SK-N-SH (cell line): Measurements from ENCODE around the gene KCNN3. TPM values are rescaled to one million over a fixed set of nuclear protein-coding genes. Genes with fewer than 3 reads are reported as not detected.

Experiments
- CTCF ChIA-PET: fragments of 300-600, 350-600 bp; formaldehyde crosslinking; extraction: SDS; loops from one replicate; lab custom pipeline; 2021; lab: Yijun Ruan, JAX
- POLR2A ChIA-PET: fragments of 350-600 bp; sonication (Branson Sonifier 250); formaldehyde crosslinking; extraction: SDS; loops from one replicate; lab custom pipeline; 2020; ENCODE audit warnings: antibody characterized with exemption, inconsistent platforms; lab: Yijun Ruan, JAX
- DNase-seq: peaks from one replicate; pipeline ENCODE4 v3.0.0; 2012
- H2AFZ ChIP-seq: fragments of 200-600 bp; sonication (generic); 2 replicates; pipeline ENCODE4 v1.8.1; 2016; ENCODE audit warnings: antibody characterized with exemption, mild to moderate bottlenecking, low read depth
- H3F3A ChIP-seq: fragments of 200-600 bp; sonication (generic); replicated peaks from 2 replicates; pipeline ENCODE3; 2016; ENCODE audit warnings: antibody characterized with exemption, mild to moderate bottlenecking; ENCODE audit not compliant: insufficient read depth
- H3K27ac ChIP-seq, 2 experiments: fragments of 200-500 bp in 1 of 2; fragments of 200-600 bp in 1 of 2; sonication (Bioruptor generic) in 1 of 2; sonication (generic), shearing (Covaris generic) in 1 of 2; 2 replicates each; pipeline versions ENCODE4 v1.5.1 to v1.6.1; 2014 to 2016; ENCODE audit warnings: low read depth in 2 of 2, inconsistent platforms in 1 of 2, low read length in 1 of 2, mild to moderate bottlenecking in 1 of 2, mixed read lengths in 1 of 2
- H3K27me3 ChIP-seq: fragments of 200-600 bp; sonication (generic), shearing (Covaris generic); 2 replicates; pipeline ENCODE4 v1.6.1; 2016; ENCODE audit warnings: mixed run types; ENCODE audit not compliant: insufficient read depth
- H3K36me3 ChIP-seq, 2 experiments: fragments of 200-500 bp in 1 of 2; fragments of 200-600 bp in 1 of 2; sonication (Bioruptor generic) in 1 of 2; sonication (generic) in 1 of 2; replicated peaks in 1 of 2; 2 replicates each; pipeline versions ENCODE3 to v1.5.1; 2014 to 2016; ENCODE audit warnings: low read length in 1 of 2, mild to moderate bottlenecking in 1 of 2; ENCODE audit not compliant: insufficient read depth in 2 of 2, control insufficient read depth in 1 of 2
- H3K4me1 ChIP-seq, 2 experiments: fragments of 200-500 bp in 1 of 2; fragments of 200-600 bp in 1 of 2; sonication (Bioruptor generic) in 1 of 2; sonication (generic), shearing (Covaris generic) in 1 of 2; 2 replicates each; pipeline versions ENCODE4 v1.5.1 to v1.6.1; 2014 to 2016; ENCODE audit warnings: low read depth in 1 of 2, low read length in 1 of 2, mixed run types in 1 of 2; ENCODE audit not compliant: insufficient read depth in 2 of 2, control insufficient read depth in 1 of 2
- H3K4me2 ChIP-seq: fragments of 200-600 bp; sonication (generic), shearing (Covaris generic); 2 replicates; pipeline ENCODE4 v1.6.1; 2017; ENCODE audit warnings: mixed run types
- H3K4me3 ChIP-seq, 2 experiments: fragments of 200-500 bp in 1 of 2; fragments of 200-600 bp in 1 of 2; sonication (Bioruptor generic) in 1 of 2; sonication (generic), shearing (Covaris generic) in 1 of 2; 2 replicates each; pipeline versions ENCODE4 v1.5.1 to v1.8.1; 2014 to 2016; ENCODE audit warnings: low read depth in 2 of 2, inconsistent platforms in 1 of 2, low read length in 1 of 2, mild to moderate bottlenecking in 1 of 2, mixed read lengths in 1 of 2, moderate library complexity in 1 of 2
- H3K79me2 ChIP-seq: fragments of 200-600 bp; sonication (generic); 2 replicates; pipeline ENCODE4 v1.8.1; 2017; ENCODE audit warnings: mild to moderate bottlenecking; ENCODE audit not compliant: insufficient read depth
- H3K9ac ChIP-seq: fragments of 200-600 bp; sonication (generic); 2 replicates; pipeline ENCODE4 v1.6.1; 2017; ENCODE audit warnings: mixed run types
- H3K9me2 ChIP-seq: fragments of 200-600 bp; sonication (generic); 2 replicates; pipeline ENCODE4 v1.6.1; 2017; ENCODE audit warnings: mixed run types
- H3K9me3 ChIP-seq: fragments of 200-600 bp; sonication (generic); 2 replicates; pipeline ENCODE4 v1.6.1; 2017; ENCODE audit warnings: mixed run types, mild to moderate bottlenecking, moderate library complexity
- H4K20me1 ChIP-seq: fragments of 200-600 bp; sonication (generic); 2 replicates; pipeline ENCODE4 v1.6.1; 2017; ENCODE audit warnings: mild to moderate bottlenecking, mixed run types; ENCODE audit not compliant: insufficient read depth
- EP300 ChIP-seq, 2 experiments: IDR thresholded peaks; 2 replicates each; pipeline versions ENCODE4 v1.4.0 to v1.6.1; 2012; ENCODE audit warnings: borderline replicate concordance in 1 of 2, low read depth in 1 of 2, low read length in 1 of 2
- FOXJ3 ChIP-seq: sonication (generic); formaldehyde crosslinking; IDR thresholded peaks from 2 replicates; pipeline ENCODE4 v1.5.1; 2020; ENCODE audit warnings: mild to moderate bottlenecking, missing genetic modification reagents
- GABPA ChIP-seq: IDR thresholded peaks from 2 replicates; pipeline ENCODE4 v1.4.0; 2012; ENCODE audit warnings: low read depth, mild to moderate bottlenecking
- GATA2 ChIP-seq: sonication (generic); formaldehyde crosslinking; IDR thresholded peaks from 2 replicates; pipeline ENCODE4 v1.5.0; 2020; ENCODE audit warnings: mild to moderate bottlenecking, missing genetic modification reagents
- JUND ChIP-seq: IDR thresholded peaks from 2 replicates; pipeline ENCODE4 v1.4.0; 2012
- MAX ChIP-seq: IDR thresholded peaks from 2 replicates; pipeline ENCODE4 v1.4.0; 2012; ENCODE audit warnings: low read depth
- NRF1 ChIP-seq: IDR thresholded peaks from 2 replicates; pipeline ENCODE4 v1.6.1; 2012; ENCODE audit warnings: low read depth, mild to moderate bottlenecking, low read length
- PBX3 ChIP-seq: IDR thresholded peaks from 2 replicates; pipeline ENCODE4; 2012
- POLR2AphosphoS5 ChIP-seq: IDR thresholded peaks from 2 replicates; pipeline ENCODE4 v1.6.1; 2012; ENCODE audit warnings: low read depth, low read length
- RFX5 ChIP-seq: IDR thresholded peaks from 2 replicates; pipeline ENCODE4 v1.6.1; 2012; ENCODE audit warnings: mild to moderate bottlenecking, improper control_type of control experiment, low read length
- SIN3A ChIP-seq: IDR thresholded peaks from 2 replicates; pipeline ENCODE4 v1.6.1; 2012; ENCODE audit warnings: low read depth, mild to moderate bottlenecking, low read length, moderate library complexity, borderline replicate concordance
- SMC3 ChIP-seq: IDR thresholded peaks from 2 replicates; pipeline ENCODE4 v1.6.1; 2012; ENCODE audit warnings: low read depth, low read length, improper control_type of control experiment
- TAF1 ChIP-seq: IDR thresholded peaks from 2 replicates; pipeline ENCODE4 v1.6.1; 2012; ENCODE audit warnings: low read depth, mild to moderate bottlenecking, low read length, moderate library complexity, borderline replicate concordance
- TCF12 ChIP-seq: IDR thresholded peaks from 2 replicates; pipeline ENCODE4 v1.4.0; 2012
- TEAD4 ChIP-seq: IDR thresholded peaks from 2 replicates; pipeline ENCODE4 v1.4.0; 2012; ENCODE audit warnings: mild to moderate bottlenecking, borderline replicate concordance; ENCODE audit not compliant: insufficient read depth
- WGBS: methylation state at CpG from one replicate; pipeline ENCODE4 v1.1.6; 2017; ENCODE audit warnings: low lambda C conversion rate; 5-methylcytosine and 5-hydroxymethylcytosine counted together
- polyA plus RNA-seq, 3 experiments: library from polyadenylated mRNA; depleted of rRNA; stranded (reverse); fragments of >200 nt; gene quantifications; 2 replicates each; pipeline ENCODE4 v1.2.3, GENCODE V29; 2012
- TF ChIP-seq, protein P1 (sequence below): IDR thresholded peaks from 2 replicates; pipeline ENCODE4 v1.4.0; 2012; ENCODE audit warnings: low read depth, borderline replicate concordance

KCNN3 gene
- polyA plus RNA-seq, 1 of the 3 experiments (the other 2 are of a cell fraction) = 0.16 TPM

GRCh38 chr1:154842635-154843034 is 27.4 kb downstream of the KCNN3 start:
- no peaks in the 10 kb centered on the region for H3K79me2 ChIP-seq
- H2AFZ ChIP-seq = no peak overlapping the region
- H3K9ac ChIP-seq = no peak overlapping the region
- no peak for TF ChIP-seq MAX
- TF ChIP-seq RFX5 = no peak
- H4K20me1 ChIP-seq = no peaks in the 10 kb centered on the region
- no peak overlapping the region for H3K27ac ChIP-seq
- no peaks in the 10 kb centered on the region for H3K9me3 ChIP-seq
- WGBS = 84% methylated on average over 7 of the region's 8 CpGs
- no peak overlapping the region for H3K4me2 ChIP-seq
- no peaks in the 10 kb centered on the region for H3F3A ChIP-seq
- H3K4me1 ChIP-seq = peaks cover 14 to 77% of the 10 kb centered on the region in 2 experiments
- no peaks in the 10 kb centered on the region for H3K36me3 ChIP-seq
- no peaks in the 10 kb centered on the region for H3K27me3 ChIP-seq
- POLR2A ChIA-PET = no interaction called here
- CTCF ChIA-PET = interaction anchor here (0.6 kb wide), 2 partner anchors 83 to 363 kb away, joined by 3 read pairs; no protein-coding TSS in a partner anchor
- no peaks in the 10 kb centered on the region for H3K9me2 ChIP-seq
- no peak overlapping the region for H3K4me3 ChIP-seq
- DNase-seq = no peak

DNA sequence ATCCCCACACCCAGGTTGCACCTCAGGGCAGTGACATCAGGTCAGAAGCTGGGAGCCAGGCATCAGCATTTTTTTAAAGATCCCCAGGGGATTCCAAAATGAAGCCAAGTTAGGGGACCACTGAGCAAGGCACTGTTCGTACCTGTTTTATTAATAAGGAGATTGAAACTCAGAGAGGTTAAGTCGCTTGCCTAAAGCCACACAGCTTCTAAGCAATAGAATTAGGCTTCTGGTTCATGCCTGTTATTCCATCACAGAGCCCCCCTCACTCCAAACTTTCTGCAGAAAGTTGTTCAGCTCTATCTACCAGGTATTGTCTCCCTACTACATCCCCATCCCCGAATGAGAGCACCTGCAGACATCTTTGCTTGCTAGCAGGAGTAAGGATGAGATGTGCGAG is 28.7 kb downstream of the KCNN3 start:
- TF ChIP-seq GABPA = no peak
- TF ChIP-seq POLR2AphosphoS5 = no peak
- TF ChIP-seq GATA2 (CRISPR knock-in tag) = no peak
- no peak for TF ChIP-seq TEAD4
- no peak for TF ChIP-seq RFX5
- TF ChIP-seq SIN3A = no peak
- no peaks in the 10 kb centered on the region for H3K79me2 ChIP-seq
- H3K36me3 ChIP-seq = no peaks in the 10 kb centered on the region
- H2AFZ ChIP-seq = peak overlapping the region; percentile 80; the same call in 1 of the 2 replicates
- peaks cover 13 to 69% of the 10 kb centered on the region in 2 experiments for H3K4me1 ChIP-seq
- H3K9me2 ChIP-seq = no peaks in the 10 kb centered on the region
- H3K27me3 ChIP-seq = no peaks in the 10 kb centered on the region; the same call in 1 of the 2 replicates
- DNase-seq = no peak
- POLR2A ChIA-PET = interaction anchor here (0.6 kb wide), 2 partner anchors 15 to 442 kb away, joined by 3 read pairs; no protein-coding TSS in a partner anchor
- no peak overlapping the region for H3K9ac ChIP-seq
- no peak overlapping the region for H3K27ac ChIP-seq
- H4K20me1 ChIP-seq = no peaks in the 10 kb centered on the region
- no peaks in the 10 kb centered on the region for H3K9me3 ChIP-seq
- no peak overlapping the region for H3K4me2 ChIP-seq
- H3K4me3 ChIP-seq = no peak overlapping the region
- CTCF ChIA-PET = no interaction called here
- 85% methylated on average over 4 of the region's 4 CpGs for WGBS
- no peaks in the 10 kb centered on the region for H3F3A ChIP-seq

- Histone ChIP-seq H3K36me3 (no peaks in the 10 kb centered on the region), H3K4me2 (no peak overlapping the region), H3K4me3 (no peak overlapping the region), H3K9ac (no peak overlapping the region), H3K9me2 (no peaks in the 10 kb centered on the region), H4K20me1 (no peaks in the 10 kb centered on the region), H3K4me1 (peaks cover 13 to 60% of the 10 kb centered on the region in 2 experiments), H3K79me2 (no peaks in the 10 kb centered on the region), H3K9me3 (no peaks in the 10 kb centered on the region), H3K27ac (peak overlapping the region in 1 of 2 experiments; percentile 36; a peak in 2 of 4 replicates), H2AFZ (peak overlapping the region; percentile 80), H3K27me3 (no peaks in the 10 kb centered on the region; the same call in 1 of the 2 replicates), H3F3A (no peaks in the 10 kb centered on the region)
- POLR2A ChIA-PET = interaction anchor here (0.6 kb wide), 1 partner anchor 441 kb away, joined by 3 read pairs; no protein-coding TSS in a partner anchor
- WGBS = 93% methylated on average over 19 of the region's 19 CpGs
- DNase-seq = no peak
- CTCF ChIA-PET = interaction anchor here (1.1 to 1.3 kb wide), 3 partner anchors 26 to 235 kb away, joined by 3 to 5 read pairs (median 3); no protein-coding TSS in a partner anchor
- TF ChIP-seq SMC3 (no peak), PBX3 (peak; percentile 68), FOXJ3 (no peak), GABPA (peak; percentile 40; the same call in 1 of the 2 replicates), EP300 (IDR thresholded peaks at IDR 0.05; ENCODE audit: borderline replicate concordance in 1 of 2, low read depth in 1 of 2, low read length in 1 of 2) (no peak), TCF12 (no peak), NRF1 (no peak), TAF1 (peak; percentile 23; the same call in 1 of the 2 replicates), RFX5 (no peak), JUND (no peak)
- TF ChIP-seq, protein P1, sequence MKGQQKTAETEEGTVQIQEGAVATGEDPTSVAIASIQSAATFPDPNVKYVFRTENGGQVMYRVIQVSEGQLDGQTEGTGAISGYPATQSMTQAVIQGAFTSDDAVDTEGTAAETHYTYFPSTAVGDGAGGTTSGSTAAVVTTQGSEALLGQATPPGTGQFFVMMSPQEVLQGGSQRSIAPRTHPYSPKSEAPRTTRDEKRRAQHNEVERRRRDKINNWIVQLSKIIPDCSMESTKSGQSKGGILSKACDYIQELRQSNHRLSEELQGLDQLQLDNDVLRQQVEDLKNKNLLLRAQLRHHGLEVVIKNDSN = no peak
Observed at GRCh38 chr1:154840269-154841176, 29.6 kb downstream of the KCNN3 start.
